Measurements from ENCODE around the gene KLHDC8B.

KLHDC8B gene

DNA sequence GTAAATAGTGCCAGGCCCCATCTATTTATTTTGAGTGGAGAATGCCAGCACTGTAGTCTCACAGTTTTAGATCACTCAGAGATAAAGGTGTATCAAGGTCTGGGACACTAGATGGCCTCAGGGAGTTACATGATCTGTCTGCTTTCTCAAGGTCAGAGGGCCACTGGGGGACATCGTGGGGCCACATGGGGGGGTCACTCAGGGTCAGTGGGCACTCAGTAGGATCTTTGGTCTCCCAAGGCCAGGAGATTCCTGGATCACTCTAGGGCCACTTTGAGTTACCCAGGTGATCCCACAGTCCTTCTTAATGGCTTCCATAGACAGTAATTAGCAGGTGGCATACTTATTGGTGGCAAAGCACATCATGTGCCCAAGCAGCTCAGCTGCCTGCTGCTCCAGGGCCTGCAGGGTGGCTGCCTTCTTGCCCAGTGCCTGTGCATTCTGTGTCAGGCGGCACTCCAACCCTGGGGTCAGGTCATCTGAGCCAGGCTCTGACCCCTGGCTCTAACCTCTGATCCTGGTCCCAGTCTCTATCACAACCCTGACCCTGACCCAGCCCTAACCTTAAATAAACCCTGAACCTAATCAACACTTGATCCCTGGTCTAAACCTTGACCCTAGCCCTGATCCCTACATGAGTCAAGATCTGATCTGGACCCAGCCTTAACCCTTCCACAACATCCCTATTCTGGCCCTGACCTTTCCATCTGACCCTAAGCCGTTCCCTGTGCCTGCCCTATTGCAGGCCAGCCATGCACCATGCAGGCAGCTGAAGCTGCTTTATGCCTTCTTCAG, 36.7 kb upstream of the KLHDC8B start:
- H3K27ac ChIP-seq: peak overlapping the region; percentile 25; the same call in 1 of the 2 replicates
- no peak for DNase-seq (ENCODE audit: low spot score)
- CTCF ChIA-PET: no interaction called here
- POLR2A ChIA-PET (ENCODE audit: low non-redundant PET): no interaction called here
- no peak for TF ChIP-seq CTCF (conservative IDR thresholded peaks at IDR 0.05; ENCODE audit: low read depth)

GRCh38 chr3:49135499-49135898, 35.9 kb upstream of the KLHDC8B start:
- ChIA-PET CTCF (no interaction called here), POLR2A (ENCODE audit: low non-redundant PET) (no interaction called here)
- H3K27ac ChIP-seq: peak overlapping the region; percentile 25; the same call in 1 of the 2 replicates
- no peak for DNase-seq (ENCODE audit: low spot score)
- no peak for TF ChIP-seq CTCF (conservative IDR thresholded peaks at IDR 0.05; ENCODE audit: low read depth)

DNA sequence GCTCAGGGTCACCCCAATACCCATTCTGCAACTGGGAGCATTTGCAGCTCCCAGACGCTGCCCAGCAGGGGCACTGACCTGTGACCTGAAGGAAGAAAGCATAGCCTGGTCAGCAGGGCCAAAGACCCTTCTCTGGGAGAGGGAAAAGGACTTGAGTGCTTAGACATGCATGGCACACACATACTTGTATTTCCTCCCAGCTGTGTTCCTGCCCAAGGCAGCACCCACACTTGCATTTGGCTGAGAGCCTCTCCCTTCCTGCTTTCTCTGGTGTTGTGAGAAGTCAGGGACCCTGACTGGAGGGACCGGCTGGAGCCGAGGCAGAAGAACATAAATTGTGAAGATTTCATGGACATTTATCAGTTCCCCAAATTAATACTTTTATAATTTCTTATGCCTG, 31.3 kb upstream of the KLHDC8B start:
- H3K27ac ChIP-seq: no peak overlapping the region
- TF ChIP-seq CTCF (conservative IDR thresholded peaks at IDR 0.05; ENCODE audit: low read depth): no peak
- POLR2A ChIA-PET (ENCODE audit: low non-redundant PET): no interaction called here
- CTCF ChIA-PET: no interaction called here
- no peak for DNase-seq (ENCODE audit: low spot score)

- DNase-seq (ENCODE audit: low spot score): no peak
- POLR2A ChIA-PET (ENCODE audit: low non-redundant PET): interaction anchor here (0.7 kb wide), 1 partner anchor 39 kb away, joined by 3 read pairs; no protein-coding TSS in a partner anchor
- no peak overlapping the region for H3K27ac ChIP-seq
- CTCF ChIA-PET: no interaction called here
- no peak for TF ChIP-seq CTCF (conservative IDR thresholded peaks at IDR 0.05; ENCODE audit: low read depth)
Measured at GRCh38 chr3:49148159-49148558, 23.2 kb upstream of the KLHDC8B start.

GRCh38 chr3:49151610-49152009, 19.8 kb upstream of the KLHDC8B start:
- no peak for DNase-seq (ENCODE audit: low spot score)
- ChIA-PET POLR2A (ENCODE audit: low non-redundant PET) (no interaction called here), CTCF (no interaction called here)
- H3K27ac ChIP-seq: no peak overlapping the region
- TF ChIP-seq CTCF (conservative IDR thresholded peaks at IDR 0.05; ENCODE audit: low read depth): no peak

GRCh38 chr3:49153349-49153912, 18.0 kb upstream of the KLHDC8B start:
- POLR2A ChIA-PET (ENCODE audit: low non-redundant PET): no interaction called here
- no peak overlapping the region for H3K27ac ChIP-seq
- TF ChIP-seq CTCF (conservative IDR thresholded peaks at IDR 0.05; ENCODE audit: low read depth): no peak
- no peak for DNase-seq (ENCODE audit: low spot score)
- CTCF ChIA-PET: interaction anchor here (0.6 kb wide), 2 partner anchors 23 to 33 kb away, joined by 3 to 4 read pairs; partner anchors contain the start of gene USP19
